HG03342 (cell line): ENCODE data around the gene CARD19.
A peak's percentile ranks its signal among the peaks of the same experiment; 100 is the strongest.

Source experiments
- ATAC-seq: cut with Tn5 transposase; IDR thresholded peaks from one replicate; pipeline ENCODE4 v1.9.1; 2021; ENCODE audit warnings: mild to moderate bottlenecking, moderate library complexity; ENCODE audit not compliant: unreplicated experiment

Gene CARD19

GRCh38 chr9:93086447-93087224 is 9.4 kb upstream of the CARD19 start:
- ATAC-seq: no peak

GRCh38 chr9:93087971-93088655 is 7.9 kb upstream of the CARD19 start:
- no peak for ATAC-seq

GRCh38 chr9:93088656-93089015 is 7.4 kb upstream of the CARD19 start:
- ATAC-seq: no peak

DNA sequence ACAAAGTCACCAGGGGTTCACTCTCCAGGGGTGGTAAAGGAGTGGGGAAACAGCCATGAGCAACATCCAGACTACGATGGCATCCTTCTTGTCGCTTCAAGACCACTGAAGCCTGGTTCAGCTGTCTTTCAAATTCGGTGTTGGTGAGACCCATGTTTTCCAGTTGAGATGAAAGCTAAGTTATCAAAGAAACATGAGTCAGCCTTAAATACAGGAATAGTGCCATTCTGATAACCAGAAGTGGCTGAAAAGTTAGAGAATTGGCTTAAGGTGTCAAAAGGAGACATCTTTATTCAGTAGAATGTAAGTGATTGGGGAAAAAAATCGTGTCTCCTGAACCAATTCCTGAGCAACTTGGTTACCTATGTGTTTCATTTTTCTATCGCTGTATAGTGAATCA is 7.0 kb upstream of the CARD19 start:
- no peak for ATAC-seq

DNA sequence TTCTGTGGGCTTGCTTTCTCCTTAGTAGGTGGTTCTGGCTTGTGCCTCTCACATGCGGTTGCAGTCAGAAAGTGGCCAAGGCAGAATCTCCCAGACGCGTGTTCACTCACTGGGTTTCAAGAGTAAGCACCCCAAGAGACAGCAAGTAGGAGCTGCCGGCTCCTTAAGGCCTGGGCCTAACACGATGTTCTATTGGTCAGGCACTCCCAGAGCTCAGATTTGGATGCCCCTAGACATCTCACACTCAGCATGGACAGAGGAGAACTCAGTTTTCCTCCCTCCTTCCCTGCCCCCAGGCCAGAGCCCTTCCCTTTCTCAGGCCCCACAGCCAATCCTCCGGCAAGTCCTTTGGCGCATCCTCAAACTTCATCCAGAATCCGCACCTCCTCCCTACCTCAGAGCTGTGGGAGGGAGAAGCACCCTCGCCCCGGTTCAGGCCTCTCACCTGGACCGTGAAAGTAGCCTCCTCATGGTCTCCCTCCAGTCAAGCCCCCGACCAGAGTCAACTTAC is 6.5 kb upstream of the CARD19 start:
- no peak for ATAC-seq

GRCh38 chr9:93090091-93090655 is 5.8 kb upstream of the CARD19 start:
- ATAC-seq: no peak

- ATAC-seq: no peak
These were observed 5.0 kb upstream of the CARD19 start for GRCh38 chr9:93091056-93091452.

DNA sequence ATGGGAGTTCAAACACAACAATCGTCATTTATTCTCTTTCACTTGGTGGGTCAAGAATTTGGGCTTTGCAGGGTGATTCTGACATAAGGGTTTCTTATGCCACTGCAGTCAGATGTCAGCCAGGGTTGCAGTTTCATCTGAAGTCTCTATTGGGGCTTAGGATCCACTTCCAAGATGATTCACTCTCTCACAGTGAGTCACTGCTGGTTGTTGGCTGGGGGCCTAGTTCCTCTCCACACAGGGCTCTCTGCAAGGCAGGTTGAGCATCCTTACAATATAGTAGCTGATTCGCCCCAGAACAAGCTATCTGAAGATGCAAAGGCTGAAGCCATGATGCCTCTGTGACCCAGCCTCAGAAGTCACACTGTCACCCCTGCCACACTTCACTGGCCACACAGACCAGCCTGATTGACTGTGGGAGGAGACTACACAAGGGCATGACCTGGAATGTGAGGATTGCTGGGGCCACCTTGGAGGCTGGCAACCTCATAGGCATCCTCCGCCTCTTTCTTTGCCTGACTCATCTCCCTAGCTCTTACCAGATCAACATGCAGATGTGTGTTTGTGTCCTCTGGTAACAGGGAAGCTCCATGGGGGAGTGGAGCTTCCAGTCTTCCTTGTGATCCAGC is 4.5 kb upstream of the CARD19 start:
- no peak for ATAC-seq

DNA sequence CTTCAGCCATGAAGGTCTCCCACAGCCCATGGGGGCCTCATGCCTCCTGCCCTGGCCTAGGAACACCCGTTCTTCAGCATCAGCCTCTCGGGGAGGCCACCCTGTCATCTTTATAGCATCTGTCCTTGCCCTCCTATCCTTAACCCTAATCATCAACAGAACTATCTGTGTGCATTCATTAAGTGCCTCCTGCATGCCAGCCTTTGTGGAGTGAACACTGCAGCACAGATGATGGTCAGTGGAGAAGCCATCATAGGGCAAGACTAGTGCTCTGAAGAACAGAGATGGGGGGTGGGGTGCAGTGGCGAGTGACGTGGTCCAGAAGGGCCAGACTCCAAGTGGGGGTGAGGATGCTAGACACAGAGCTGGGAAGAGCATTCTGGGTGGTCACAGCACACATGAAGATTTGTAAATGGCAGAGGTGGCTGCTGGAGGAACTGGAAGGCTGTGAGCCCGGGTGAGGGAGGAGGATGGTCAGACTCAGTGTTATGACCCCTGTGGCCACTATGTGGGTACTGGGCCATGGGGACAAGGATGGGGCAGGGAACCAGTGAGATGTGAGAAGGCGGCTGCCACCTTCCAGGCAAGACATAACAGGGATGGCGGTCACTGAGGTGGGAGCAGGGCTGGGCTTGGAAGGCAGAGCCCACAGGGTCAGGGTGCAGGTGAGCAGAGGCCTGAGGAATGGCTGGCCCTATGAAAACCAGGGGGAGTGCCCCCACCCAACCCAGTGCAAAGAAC is 3.6 kb upstream of the CARD19 start:
- ATAC-seq: no peak

DNA sequence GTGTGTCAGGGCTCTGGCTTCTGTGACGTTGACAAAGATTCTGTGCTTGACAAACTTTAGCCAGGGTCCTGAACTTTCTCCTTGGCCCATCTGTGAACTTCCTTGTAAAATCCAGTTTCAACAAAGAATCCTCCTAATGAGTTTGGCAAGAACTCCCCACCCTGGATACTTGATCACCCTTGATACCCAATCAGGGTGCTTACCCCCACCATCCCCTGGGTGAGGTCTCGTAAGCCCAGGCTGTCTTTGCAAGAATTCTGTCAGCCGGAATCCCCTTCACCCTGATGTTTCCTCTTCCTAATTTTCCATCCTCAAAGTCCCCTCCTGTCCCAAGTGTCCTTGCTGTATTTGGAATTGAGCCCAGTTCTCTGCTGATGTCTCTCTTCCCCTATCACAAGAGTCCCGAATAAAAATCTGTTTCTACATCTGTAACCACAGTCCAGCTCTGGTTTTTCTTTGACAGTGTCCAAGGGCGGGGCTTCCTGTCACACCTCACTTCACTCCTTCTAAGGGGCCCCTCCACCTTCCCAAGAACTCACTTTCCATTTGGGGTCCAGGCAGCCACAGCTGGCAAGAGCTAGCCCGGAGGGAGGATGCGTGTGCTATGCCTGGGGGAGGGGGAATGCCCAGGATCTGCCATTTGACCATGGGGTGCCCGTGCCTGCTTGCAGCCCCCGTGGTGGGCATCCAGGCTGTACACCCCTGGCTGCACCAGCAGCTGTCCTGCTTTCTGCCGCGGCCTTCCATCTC is 2.7 kb upstream of the CARD19 start:
- no peak for ATAC-seq

- ATAC-seq: no peak
These were observed 1.9 kb upstream of the CARD19 start for GRCh38 chr9:93093877-93094657.

DNA sequence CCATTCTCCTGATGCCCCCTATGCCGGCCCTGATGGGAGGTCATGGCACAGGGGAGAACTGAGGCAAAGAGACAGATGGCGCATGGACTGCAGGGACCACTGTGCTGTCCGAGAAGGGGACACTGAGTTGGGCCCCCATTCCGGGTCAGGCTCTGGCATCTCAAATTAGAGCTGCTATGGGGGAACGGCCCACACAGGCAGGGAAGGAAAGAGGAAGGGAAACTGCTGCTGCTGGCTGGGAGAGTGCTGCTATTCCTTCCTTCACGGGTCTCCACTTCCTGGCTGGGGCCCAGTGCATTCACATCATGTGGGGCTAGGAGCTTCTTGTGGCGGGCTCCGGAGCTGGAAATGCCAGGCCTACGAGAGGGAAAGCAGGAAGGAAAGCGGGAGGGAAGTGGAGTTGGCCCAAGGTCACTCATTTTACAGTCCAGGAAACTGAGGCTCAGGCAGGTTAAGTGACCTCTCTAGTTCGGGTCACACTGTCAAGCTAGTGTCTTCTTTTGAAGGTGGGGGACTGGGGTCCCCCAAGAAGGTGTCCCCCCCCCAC is 1.3 kb upstream of the CARD19 start:
- no peak for ATAC-seq

- peak; percentile 60 for ATAC-seq
These were observed 549 bp upstream of the CARD19 start for GRCh38 chr9:93095205-93096130.

DNA sequence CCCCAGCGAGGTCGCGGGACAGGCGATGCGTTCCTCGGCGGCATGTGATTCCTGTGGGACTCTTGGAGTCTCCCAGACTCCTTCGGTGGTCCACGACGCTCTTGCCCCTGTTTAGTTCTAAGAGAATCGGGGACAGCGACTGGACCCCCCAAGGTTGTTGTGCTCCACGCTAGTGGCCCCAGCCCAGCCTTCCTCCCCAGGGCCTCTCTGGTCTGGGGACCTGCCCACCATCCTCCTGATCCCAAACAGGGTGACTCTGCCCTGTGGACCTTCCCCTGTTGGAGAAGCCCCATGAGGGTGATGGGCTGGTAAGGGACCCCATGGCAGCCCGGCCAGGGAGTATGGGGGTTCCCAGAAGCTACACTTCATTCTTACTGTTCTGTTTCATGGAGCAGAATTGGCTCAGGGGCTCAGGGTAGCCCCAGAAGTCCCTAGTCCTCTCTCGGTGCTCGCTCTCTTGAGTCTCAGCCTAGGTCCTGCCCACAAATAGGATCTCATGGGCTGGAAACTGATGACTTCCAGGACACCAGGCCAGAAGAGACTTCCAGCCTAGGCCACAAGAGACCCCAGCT is 880 bp downstream of the CARD19 start:
- ATAC-seq: no peak

GRCh38 chr9:93097511-93098201 is 1.6 kb downstream of the CARD19 start:
- no peak for ATAC-seq

GRCh38 chr9:93098236-93098946 is 2.4 kb downstream of the CARD19 start:
- ATAC-seq: no peak
